ENCODE data around the gene C5orf22. TPM values are rescaled to one million over a fixed set of nuclear protein-coding genes. Genes with fewer than 3 reads are reported as not detected.

C5orf22 gene
- total RNA-seq, 4 donors from 2014 or later, result 8.9 to 15.6 (median 12.2) TPM

- no peak overlapping the region for H3K4me3 ChIP-seq (ENCODE audit: low read depth, poor library complexity, severe bottlenecking)
- no peak for DNase-seq (ENCODE audit: low spot score in 2 of 2)
- no peak for TF ChIP-seq CTCF (IDR thresholded peaks at IDR 0.05)
- no peak for TF ChIP-seq POLR2A (IDR thresholded peaks at IDR 0.05)
- intact Hi-C loops (cut with DNase I; ENCODE audit: low total_unique reads), result no loop called here
These were observed 37.0 kb downstream of the C5orf22 start for GRCh38 chr5:31569068-31569467.

GRCh38 chr5:31573494-31574142 lies 41.5 kb downstream of the C5orf22 start:
- intact Hi-C loops (cut with DNase I; ENCODE audit: low total_unique reads), result no loop called here
- no peak for DNase-seq (ENCODE audit: low spot score in 2 of 2)
- H3K4me3 ChIP-seq (ENCODE audit: low read depth, poor library complexity, severe bottlenecking), result no peak overlapping the region
- 92 to 94% methylated on average over 10 of the region's 10 CpGs for WGBS, 2 donors
- TF ChIP-seq CTCF (IDR thresholded peaks at IDR 0.05) (no peak), POLR2A (IDR thresholded peaks at IDR 0.05) (no peak)

- H3K4me3 ChIP-seq (ENCODE audit: low read depth, poor library complexity, severe bottlenecking), result no peak overlapping the region
- WGBS, 2 donors, result 66 to 68% methylated on average over 4 of the region's 4 CpGs
- intact Hi-C loops (cut with DNase I; ENCODE audit: low total_unique reads), result no loop called here
- no peak for DNase-seq (ENCODE audit: low spot score in 2 of 2)
- TF ChIP-seq POLR2A (IDR thresholded peaks at IDR 0.05) (no peak), CTCF (IDR thresholded peaks at IDR 0.05) (no peak)
These were observed 42.7 kb downstream of the C5orf22 start for GRCh38 chr5:31574772-31575171.

GRCh38 chr5:31577438-31577837 lies 45.3 kb downstream of the C5orf22 start:
- no peak for DNase-seq (ENCODE audit: low spot score in 2 of 2)
- TF ChIP-seq CTCF (IDR thresholded peaks at IDR 0.05) (no peak), POLR2A (IDR thresholded peaks at IDR 0.05) (no peak)
- WGBS, 2 donors, result 74 to 85% methylated on average over 3 of the region's 3 CpGs
- intact Hi-C loops (cut with DNase I; ENCODE audit: low total_unique reads), result no loop called here
- H3K4me3 ChIP-seq (ENCODE audit: low read depth, poor library complexity, severe bottlenecking), result no peak overlapping the region

GRCh38 chr5:31579558-31579957 lies 47.5 kb downstream of the C5orf22 start:
- WGBS, 2 donors, result 92 to 95% methylated on average over 2 of the region's 2 CpGs
- intact Hi-C loops (cut with DNase I; ENCODE audit: low total_unique reads), result no loop called here
- TF ChIP-seq POLR2A (IDR thresholded peaks at IDR 0.05) (no peak), CTCF (IDR thresholded peaks at IDR 0.05) (no peak)
- DNase-seq (ENCODE audit: low spot score in 2 of 2), result no peak
- no peak overlapping the region for H3K4me3 ChIP-seq (ENCODE audit: low read depth, poor library complexity, severe bottlenecking)
